Measurements from ENCODE around the gene HIVEP3.

HIVEP3 gene

GRCh38 chr1:41672641-41673361 lies 245.9 kb downstream of the HIVEP3 start:
- Histone ChIP-seq H2BK120ac (ENCODE audit: low read depth, low read length) (no peak overlapping the region), H3K4me1 (ENCODE audit: control insufficient read depth, low read depth, low read length) (peaks cover 3% of the 10 kb centered on the region), H3K36me3 (ENCODE audit: control insufficient read depth, insufficient read depth, low read length) (no peaks in the 10 kb centered on the region), H2BK15ac (replicated peaks; ENCODE audit: low read depth) (no peak overlapping the region), H3K9ac (ENCODE audit: low read length) (no peak overlapping the region), H4K5ac (ENCODE audit: low read length) (no peak overlapping the region), H3K23ac (ENCODE audit: low read length) (no peak overlapping the region), H3K18ac (ENCODE audit: low read length) (no peak overlapping the region), H3K4ac (ENCODE audit: low read depth, low read length) (no peak overlapping the region), H3K79me2 (ENCODE audit: control insufficient read depth, insufficient read depth, low read length) (no peaks in the 10 kb centered on the region), H3K27me3 (ENCODE audit: insufficient read depth, low read length, poor library complexity) (no peaks in the 10 kb centered on the region), H3K4me3 (ENCODE audit: low read length) (no peak overlapping the region), H3K79me1 (ENCODE audit: low read length) (no peaks in the 10 kb centered on the region), H4K8ac (ENCODE audit: low read depth, low read length) (no peak overlapping the region), H3K27ac (ENCODE audit: low read depth, low read length) (no peak overlapping the region), H3K4me2 (ENCODE audit: low read length) (no peak overlapping the region), H2AK5ac (ENCODE audit: low read length) (no peak overlapping the region), H2BK5ac (ENCODE audit: low read length) (no peak overlapping the region), H3K56ac (ENCODE audit: low read length) (no peak overlapping the region)
- DNase-seq = no peak
- no CpG with 5 or more reads among the region's 9 CpGs for WGBS (ENCODE audit: extremely low coverage, insufficient coverage, low lambda C conversion rate)

- H3K4me1 ChIP-seq (ENCODE audit: control insufficient read depth, low read depth, low read length) = peaks cover 6% of the 10 kb centered on the region
- H3K56ac ChIP-seq (ENCODE audit: low read length) = peak overlapping the region; percentile 34
- no CpG with 5 or more reads among the region's 4 CpGs for WGBS (ENCODE audit: extremely low coverage, insufficient coverage, low lambda C conversion rate)
- no peaks in the 10 kb centered on the region for H3K79me1 ChIP-seq (ENCODE audit: low read length)
- no peaks in the 10 kb centered on the region for H3K36me3 ChIP-seq (ENCODE audit: control insufficient read depth, insufficient read depth, low read length)
- no peak overlapping the region for H3K4me2 ChIP-seq (ENCODE audit: low read length)
- H2BK15ac ChIP-seq (replicated peaks; ENCODE audit: low read depth) = no peak overlapping the region
- H3K18ac ChIP-seq (ENCODE audit: low read length) = no peak overlapping the region
- H3K27me3 ChIP-seq (ENCODE audit: insufficient read depth, low read length, poor library complexity) = no peaks in the 10 kb centered on the region
- H3K23ac ChIP-seq (ENCODE audit: low read length) = no peak overlapping the region
- DNase-seq = peak; percentile 93
- H3K27ac ChIP-seq (ENCODE audit: low read depth, low read length) = no peak overlapping the region
- H2BK5ac ChIP-seq (ENCODE audit: low read length) = no peak overlapping the region
- H4K8ac ChIP-seq (ENCODE audit: low read depth, low read length) = no peak overlapping the region
- no peak overlapping the region for H4K5ac ChIP-seq (ENCODE audit: low read length)
- no peak overlapping the region for H3K4me3 ChIP-seq (ENCODE audit: low read length)
- H2AK5ac ChIP-seq (ENCODE audit: low read length) = no peak overlapping the region
- no peak overlapping the region for H3K9ac ChIP-seq (ENCODE audit: low read length)
- no peaks in the 10 kb centered on the region for H3K79me2 ChIP-seq (ENCODE audit: control insufficient read depth, insufficient read depth, low read length)
- H2BK120ac ChIP-seq (ENCODE audit: low read depth, low read length) = no peak overlapping the region
- H3K4ac ChIP-seq (ENCODE audit: low read depth, low read length) = no peak overlapping the region
These were observed 246.5 kb downstream of the HIVEP3 start for GRCh38 chr1:41672173-41672572.

GRCh38 chr1:41671116-41671755 lies 247.5 kb downstream of the HIVEP3 start:
- Histone ChIP-seq H3K9ac (ENCODE audit: low read length) (no peak overlapping the region), H3K56ac (ENCODE audit: low read length) (peak overlapping the region; percentile 25), H2BK120ac (ENCODE audit: low read depth, low read length) (no peak overlapping the region), H2AK5ac (ENCODE audit: low read length) (peak overlapping the region; percentile 24), H3K4me3 (ENCODE audit: low read length) (no peak overlapping the region), H3K79me2 (ENCODE audit: control insufficient read depth, insufficient read depth, low read length) (no peaks in the 10 kb centered on the region), H2BK5ac (ENCODE audit: low read length) (no peak overlapping the region), H3K4me2 (ENCODE audit: low read length) (no peak overlapping the region), H4K8ac (ENCODE audit: low read depth, low read length) (no peak overlapping the region), H3K27me3 (ENCODE audit: insufficient read depth, low read length, poor library complexity) (no peaks in the 10 kb centered on the region), H3K23ac (ENCODE audit: low read length) (no peak overlapping the region), H3K4ac (ENCODE audit: low read depth, low read length) (no peak overlapping the region), H3K18ac (ENCODE audit: low read length) (no peak overlapping the region), H3K36me3 (ENCODE audit: control insufficient read depth, insufficient read depth, low read length) (no peaks in the 10 kb centered on the region), H3K4me1 (ENCODE audit: control insufficient read depth, low read depth, low read length) (peaks cover 9% of the 10 kb centered on the region), H3K79me1 (ENCODE audit: low read length) (no peaks in the 10 kb centered on the region), H3K27ac (ENCODE audit: low read depth, low read length) (no peak overlapping the region), H2BK15ac (replicated peaks; ENCODE audit: low read depth) (no peak overlapping the region), H4K5ac (ENCODE audit: low read length) (no peak overlapping the region)
- DNase-seq = no peak
- no CpG with 5 or more reads among the region's 15 CpGs for WGBS (ENCODE audit: extremely low coverage, insufficient coverage, low lambda C conversion rate)

GRCh38 chr1:41670217-41670957 lies 248.3 kb downstream of the HIVEP3 start:
- Histone ChIP-seq H2BK15ac (replicated peaks; ENCODE audit: low read depth) (no peak overlapping the region), H4K5ac (ENCODE audit: low read length) (no peak overlapping the region), H3K56ac (ENCODE audit: low read length) (peak overlapping the region; percentile 22), H3K4ac (ENCODE audit: low read depth, low read length) (no peak overlapping the region), H3K23ac (ENCODE audit: low read length) (no peak overlapping the region), H3K79me2 (ENCODE audit: control insufficient read depth, insufficient read depth, low read length) (no peaks in the 10 kb centered on the region), H3K18ac (ENCODE audit: low read length) (no peak overlapping the region), H3K36me3 (ENCODE audit: control insufficient read depth, insufficient read depth, low read length) (no peaks in the 10 kb centered on the region), H3K9ac (ENCODE audit: low read length) (no peak overlapping the region), H3K79me1 (ENCODE audit: low read length) (no peaks in the 10 kb centered on the region), H3K27ac (ENCODE audit: low read depth, low read length) (no peak overlapping the region), H2BK5ac (ENCODE audit: low read length) (no peak overlapping the region), H3K4me1 (ENCODE audit: control insufficient read depth, low read depth, low read length) (peaks cover 9% of the 10 kb centered on the region), H3K4me3 (ENCODE audit: low read length) (no peak overlapping the region), H2AK5ac (ENCODE audit: low read length) (no peak overlapping the region), H4K8ac (ENCODE audit: low read depth, low read length) (no peak overlapping the region), H3K27me3 (ENCODE audit: insufficient read depth, low read length, poor library complexity) (no peaks in the 10 kb centered on the region), H3K4me2 (ENCODE audit: low read length) (no peak overlapping the region), H2BK120ac (ENCODE audit: low read depth, low read length) (no peak overlapping the region)
- peak; percentile 26 for DNase-seq
- no CpG with 5 or more reads among the region's 4 CpGs for WGBS (ENCODE audit: extremely low coverage, insufficient coverage, low lambda C conversion rate)

- Histone ChIP-seq H3K9ac (ENCODE audit: low read length) (no peak overlapping the region), H3K79me2 (ENCODE audit: control insufficient read depth, insufficient read depth, low read length) (no peaks in the 10 kb centered on the region), H4K8ac (ENCODE audit: low read depth, low read length) (no peak overlapping the region), H3K18ac (ENCODE audit: low read length) (no peak overlapping the region), H3K36me3 (ENCODE audit: control insufficient read depth, insufficient read depth, low read length) (no peaks in the 10 kb centered on the region), H3K4ac (ENCODE audit: low read depth, low read length) (no peak overlapping the region), H3K27ac (ENCODE audit: low read depth, low read length) (no peak overlapping the region), H2AK5ac (ENCODE audit: low read length) (no peak overlapping the region), H3K79me1 (ENCODE audit: low read length) (no peaks in the 10 kb centered on the region), H3K4me3 (ENCODE audit: low read length) (no peak overlapping the region), H4K5ac (ENCODE audit: low read length) (no peak overlapping the region), H3K4me2 (ENCODE audit: low read length) (no peak overlapping the region), H3K23ac (ENCODE audit: low read length) (no peak overlapping the region), H2BK15ac (replicated peaks; ENCODE audit: low read depth) (no peak overlapping the region), H2BK5ac (ENCODE audit: low read length) (no peak overlapping the region), H3K4me1 (ENCODE audit: control insufficient read depth, low read depth, low read length) (peaks cover 12% of the 10 kb centered on the region), H3K27me3 (ENCODE audit: insufficient read depth, low read length, poor library complexity) (no peaks in the 10 kb centered on the region), H2BK120ac (ENCODE audit: low read depth, low read length) (no peak overlapping the region), H3K56ac (ENCODE audit: low read length) (no peak overlapping the region)
- DNase-seq = no peak
- WGBS (ENCODE audit: extremely low coverage, insufficient coverage, low lambda C conversion rate) = no CpG with 5 or more reads among the region's 3 CpGs
These were observed 249.8 kb downstream of the HIVEP3 start for GRCh38 chr1:41668967-41669366.
